Measurements from ENCODE around the gene HAUS1.
"Not testable (repeated sequence)": the region's sequence is repeated elsewhere in the genome, so short reads cannot be mapped to it uniquely, and the experiment has no call there.

DNA sequence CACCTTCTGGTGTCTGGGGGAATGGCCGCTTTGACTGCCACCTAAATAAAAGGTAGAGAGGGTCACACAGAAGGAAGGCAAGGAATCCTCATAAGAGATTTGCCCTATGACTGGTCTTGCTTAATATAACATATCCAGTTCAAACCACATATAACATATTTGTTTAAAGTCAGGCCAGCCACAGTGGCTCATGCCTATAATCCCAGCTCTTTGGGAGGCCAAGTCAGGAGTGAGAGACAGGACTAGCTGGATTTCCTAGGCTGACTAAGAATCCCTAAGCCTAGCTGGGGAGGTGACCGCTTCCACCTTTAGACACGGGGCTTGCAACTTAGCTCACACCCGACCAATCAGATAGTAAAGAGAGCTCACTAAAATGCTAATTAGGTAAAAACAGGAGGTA, 60.3 kb downstream of the HAUS1 start:
- TF ChIP-seq, protein P1, sequence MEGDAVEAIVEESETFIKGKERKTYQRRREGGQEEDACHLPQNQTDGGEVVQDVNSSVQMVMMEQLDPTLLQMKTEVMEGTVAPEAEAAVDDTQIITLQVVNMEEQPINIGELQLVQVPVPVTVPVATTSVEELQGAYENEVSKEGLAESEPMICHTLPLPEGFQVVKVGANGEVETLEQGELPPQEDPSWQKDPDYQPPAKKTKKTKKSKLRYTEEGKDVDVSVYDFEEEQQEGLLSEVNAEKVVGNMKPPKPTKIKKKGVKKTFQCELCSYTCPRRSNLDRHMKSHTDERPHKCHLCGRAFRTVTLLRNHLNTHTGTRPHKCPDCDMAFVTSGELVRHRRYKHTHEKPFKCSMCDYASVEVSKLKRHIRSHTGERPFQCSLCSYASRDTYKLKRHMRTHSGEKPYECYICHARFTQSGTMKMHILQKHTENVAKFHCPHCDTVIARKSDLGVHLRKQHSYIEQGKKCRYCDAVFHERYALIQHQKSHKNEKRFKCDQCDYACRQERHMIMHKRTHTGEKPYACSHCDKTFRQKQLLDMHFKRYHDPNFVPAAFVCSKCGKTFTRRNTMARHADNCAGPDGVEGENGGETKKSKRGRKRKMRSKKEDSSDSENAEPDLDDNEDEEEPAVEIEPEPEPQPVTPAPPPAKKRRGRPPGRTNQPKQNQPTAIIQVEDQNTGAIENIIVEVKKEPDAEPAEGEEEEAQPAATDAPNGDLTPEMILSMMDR (IDR thresholded peaks at IDR 0.05 in 4 of 5, conservative IDR thresholded peaks at IDR 0.05 in 1 of 5) = not testable (repeated sequence)
- not testable (repeated sequence) for TF ChIP-seq POLR2A (IDR thresholded peaks at IDR 0.05)
